Esophagus (tissue), 2 donors: ENCODE data around the gene TMEM171. TPM values are rescaled to one million over a fixed set of nuclear protein-coding genes. Genes with fewer than 3 reads are reported as not detected.

Experiments
- H3K27ac ChIP-seq, 2 donors: one replicate each; pipeline ENCODE4 v1.5.1; 2013; ENCODE audit warnings: low read depth in 2 of 2, mild to moderate bottlenecking in 2 of 2, inconsistent platforms in 1 of 2, low read length in 1 of 2, moderate library complexity in 1 of 2
- H3K27me3 ChIP-seq, 2 donors: one replicate each; pipeline ENCODE4 v1.6.1; 2013; ENCODE audit warnings: low read length in 2 of 2, control low read depth in 1 of 2, mild to moderate bottlenecking in 1 of 2; ENCODE audit not compliant: insufficient read depth in 2 of 2, control insufficient read depth in 1 of 2
- H3K36me3 ChIP-seq, 2 donors: one replicate each; pipeline ENCODE4 v1.6.1; 2013; ENCODE audit warnings: low read length in 1 of 2; ENCODE audit not compliant: control insufficient read depth in 2 of 2, insufficient read depth in 2 of 2
- H3K4me1 ChIP-seq, 2 donors: one replicate each; pipeline ENCODE4 v1.6.1; 2013; ENCODE audit warnings: low read length in 1 of 2; ENCODE audit not compliant: control insufficient read depth in 2 of 2, insufficient read depth in 2 of 2
- H3K4me3 ChIP-seq, 2 donors: one replicate each; pipeline ENCODE4 v1.5.1; 2013; ENCODE audit warnings: low read length in 2 of 2, mild to moderate bottlenecking in 2 of 2, low read depth in 1 of 2, moderate library complexity in 1 of 2
- H3K9me3 ChIP-seq, 2 donors: one replicate each; pipeline ENCODE4 v1.6.1; 2013; ENCODE audit warnings: mild to moderate bottlenecking in 2 of 2, low read depth in 1 of 2, low read length in 1 of 2, moderate library complexity in 1 of 2; ENCODE audit not compliant: control insufficient read depth in 2 of 2, insufficient read depth in 1 of 2
- WGBS, 2 donors: extraction: QIAGEN DNeasy Blood & Tissue Kit; methylation state at CpG; one replicate each; pipeline ENCODE4 v1.1.7; 2013; 5-methylcytosine and 5-hydroxymethylcytosine counted together
- polyA plus RNA-seq, 2 donors: library from polyadenylated mRNA; stranded (reverse); fragments of 200-250 nt; gene quantifications; one replicate each; pipeline ENCODE4 v1.2.3, GENCODE V29; 2013
- donor health status: healthy with polysubstance abuse.
- donor health status: Bipolar disorder and iron deficiency.

The TMEM171 gene
- polyA plus RNA-seq, 2 donors = 3.6 to 5.6 TPM

DNA sequence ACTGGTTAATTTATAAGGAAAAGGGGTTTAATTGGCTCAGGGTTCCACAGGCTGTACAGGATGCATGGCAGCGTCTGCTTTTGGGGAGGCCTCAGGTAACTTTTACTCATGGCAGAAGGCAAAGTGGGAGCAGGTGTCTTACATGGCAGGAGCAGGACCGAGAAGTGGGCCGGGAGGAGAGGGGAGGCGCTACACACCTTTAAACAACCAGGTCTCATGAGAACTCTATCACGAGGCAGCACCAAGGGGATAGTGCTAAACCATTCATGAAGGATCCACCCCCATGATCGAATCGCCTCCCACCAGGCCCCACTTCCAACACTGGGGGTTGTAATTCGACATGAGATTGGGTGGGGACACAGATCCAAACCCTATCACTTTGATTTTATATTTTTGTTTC lies 21.7 kb downstream of the TMEM171 start:
- H3K9me3 ChIP-seq = no peaks in the 10 kb centered on the region
- no peaks in the 10 kb centered on the region for H3K27me3 ChIP-seq
- H3K4me1 ChIP-seq = peaks cover 0 to 4% of the 10 kb centered on the region in 2 donors
- no peak overlapping the region for H3K4me3 ChIP-seq
- WGBS, 2 donors = 74 to 82% methylated on average over 8 of the region's 8 CpGs
- no peaks in the 10 kb centered on the region for H3K36me3 ChIP-seq
- no peak overlapping the region for H3K27ac ChIP-seq

DNA sequence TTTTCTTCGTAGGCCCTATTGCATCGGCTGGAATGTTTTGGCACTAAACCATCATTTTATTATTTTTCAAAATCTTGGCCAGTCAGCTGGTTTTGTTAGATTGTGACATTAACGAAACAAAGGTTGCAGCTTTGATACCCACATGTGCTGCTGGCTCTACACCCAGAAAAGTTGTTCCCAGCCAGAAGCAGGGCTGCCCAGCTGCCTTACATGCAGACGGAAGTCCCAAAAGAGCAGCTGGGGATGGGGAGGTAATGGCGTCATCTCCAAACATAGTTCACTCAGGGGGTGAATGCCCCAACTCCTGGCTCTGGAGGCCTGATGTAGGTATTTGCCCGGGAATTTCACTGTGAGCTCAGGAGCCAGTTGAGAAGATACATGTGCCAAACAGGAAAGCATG lies 23.3 kb downstream of the TMEM171 start:
- WGBS, 2 donors = 74 to 77% methylated on average over 6 of the region's 6 CpGs
- Histone ChIP-seq H3K4me1 (no peaks in the 10 kb centered on the region), H3K36me3 (no peaks in the 10 kb centered on the region)

DNA sequence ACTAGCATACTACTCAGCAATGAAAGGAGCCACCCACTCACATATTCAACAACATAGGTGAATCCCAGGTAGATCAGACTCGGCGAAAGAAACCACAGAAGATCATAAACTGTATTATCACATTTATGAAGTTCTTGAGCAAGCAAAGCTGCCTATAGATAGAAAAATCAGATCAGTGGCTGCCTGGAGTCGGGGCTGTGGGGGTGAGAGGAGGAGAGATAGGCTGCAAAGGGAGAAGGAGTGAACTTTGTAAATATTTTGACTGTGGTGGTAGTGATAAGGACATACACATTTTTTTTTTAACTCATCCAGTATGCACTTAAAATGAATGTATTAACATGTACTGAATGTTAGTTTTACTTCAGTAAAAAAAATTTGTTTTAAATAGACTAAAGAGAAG lies 29.2 kb downstream of the TMEM171 start:
- Histone ChIP-seq H3K4me1 (no peaks in the 10 kb centered on the region), H3K9me3 (no peaks in the 10 kb centered on the region), H3K4me3 (no peak overlapping the region), H3K27me3 (no peaks in the 10 kb centered on the region), H3K36me3 (no peaks in the 10 kb centered on the region), H3K27ac (no peak overlapping the region)
- WGBS, 2 donors = 55 to 58% methylated on average over 3 of the region's 3 CpGs

More for the DNA sequence above, 23.3 kb downstream of the TMEM171 start:
- H3K27ac ChIP-seq = no peak overlapping the region
- H3K4me3 ChIP-seq = no peak overlapping the region
- H3K9me3 ChIP-seq = no peaks in the 10 kb centered on the region
- no peaks in the 10 kb centered on the region for H3K27me3 ChIP-seq

DNA sequence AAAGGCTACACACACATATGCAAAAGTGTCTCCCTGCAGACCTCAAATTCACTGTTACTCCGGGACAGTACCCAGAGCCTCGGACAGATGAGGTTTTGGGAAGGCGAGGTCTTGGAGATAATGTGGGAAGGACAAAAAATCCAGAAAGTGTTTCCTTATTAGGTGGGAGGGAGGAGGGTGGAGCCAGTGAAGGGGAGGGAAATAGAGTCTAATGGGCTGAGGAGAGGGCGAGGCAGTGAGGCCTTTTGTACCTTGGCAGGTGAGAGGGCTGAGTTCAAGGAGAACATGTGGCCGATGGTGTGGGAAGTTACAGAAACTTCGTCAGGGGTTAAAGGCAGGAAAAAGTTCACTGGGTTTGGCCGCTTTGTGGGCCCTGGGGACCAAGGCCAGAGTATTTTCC lies 30.5 kb downstream of the TMEM171 start:
- Histone ChIP-seq H3K36me3 (no peaks in the 10 kb centered on the region), H3K4me1 (no peaks in the 10 kb centered on the region), H3K27ac (no peak overlapping the region), H3K4me3 (no peak overlapping the region), H3K9me3 (no peaks in the 10 kb centered on the region), H3K27me3 (no peaks in the 10 kb centered on the region)
- WGBS, 2 donors = 70 to 76% methylated on average over 7 of the region's 7 CpGs

DNA sequence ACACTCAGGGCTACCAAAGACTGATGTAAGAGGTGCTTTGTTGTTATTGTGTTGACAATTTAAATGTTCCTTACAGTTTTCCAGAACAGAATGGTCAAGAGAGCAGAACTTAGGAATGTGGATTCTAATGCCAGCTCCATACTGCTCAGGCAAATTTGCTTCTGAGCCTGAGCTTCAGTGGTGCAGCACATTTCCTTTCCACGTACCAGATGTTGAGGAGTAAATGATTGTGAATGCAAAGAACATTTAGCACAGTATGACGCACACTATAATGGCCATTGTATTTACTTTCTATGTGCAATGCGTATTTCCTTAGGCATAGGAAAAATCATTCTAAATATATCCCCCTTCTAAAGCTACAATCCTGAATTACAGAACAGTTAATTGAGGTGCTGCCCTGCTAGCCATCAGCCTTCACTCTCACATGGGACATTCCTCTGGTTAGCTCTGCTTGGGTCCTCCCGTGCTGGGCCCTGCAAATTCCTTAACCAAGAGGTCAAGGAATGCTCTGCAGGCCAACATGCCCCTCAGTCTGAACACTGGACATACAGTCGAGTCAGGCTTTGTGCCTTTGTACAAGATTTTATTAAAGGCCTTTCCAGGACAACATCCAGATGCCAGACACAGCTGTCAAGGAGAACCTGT lies 31.5 kb downstream of the TMEM171 start:
- no peaks in the 10 kb centered on the region for H3K9me3 ChIP-seq
- no peaks in the 10 kb centered on the region for H3K27me3 ChIP-seq
- H3K4me3 ChIP-seq = no peak overlapping the region
- H3K36me3 ChIP-seq = no peaks in the 10 kb centered on the region
- no peaks in the 10 kb centered on the region for H3K4me1 ChIP-seq
- WGBS, 2 donors = 76 to 81% methylated on average over 5 of the region's 5 CpGs
- no peak overlapping the region for H3K27ac ChIP-seq

DNA sequence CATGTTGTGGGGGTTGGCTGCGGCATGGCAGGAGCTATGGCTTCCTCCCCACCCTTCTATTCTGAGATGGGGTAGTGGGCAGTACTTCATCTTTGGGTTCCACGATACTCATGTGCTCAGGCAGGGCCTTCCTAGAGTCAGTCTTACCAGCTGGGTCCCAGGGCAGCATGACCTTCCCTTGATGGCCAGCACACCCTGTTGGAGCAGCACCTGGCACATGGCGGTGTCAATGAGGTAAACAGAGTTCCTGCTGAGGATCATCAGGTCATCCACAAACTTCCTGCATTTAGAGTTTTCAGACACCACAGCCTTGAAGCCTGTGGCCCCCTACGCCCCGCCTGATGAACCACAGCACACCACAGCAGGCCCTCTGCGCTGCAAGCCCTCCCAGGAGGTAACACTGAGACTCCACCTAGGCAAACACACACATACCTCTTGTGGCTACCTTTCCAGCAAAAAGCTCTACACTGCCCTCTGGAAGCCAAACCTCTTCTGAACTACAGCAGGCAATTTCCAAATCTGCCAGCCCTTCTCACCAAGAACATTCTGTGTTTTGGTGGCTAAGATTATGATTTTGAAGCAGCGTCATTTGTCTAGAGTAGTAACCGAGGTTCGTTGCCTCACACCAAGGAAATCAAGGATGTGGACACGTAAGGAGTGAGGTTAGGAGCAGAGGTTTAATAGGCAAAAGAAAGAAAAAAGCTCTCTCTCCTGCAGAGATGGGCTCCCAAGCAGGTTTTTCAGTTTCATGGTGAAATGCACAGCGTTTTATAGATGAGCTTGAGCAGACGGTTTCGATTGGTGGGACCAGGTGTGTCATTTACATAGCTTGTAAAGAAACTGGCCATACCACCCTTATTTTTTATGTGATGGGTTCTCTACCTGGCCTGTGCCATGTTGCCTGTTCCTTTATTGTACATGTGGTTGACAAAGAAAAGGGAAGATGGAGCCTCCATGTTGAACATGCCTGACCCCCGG lies 32.3 kb downstream of the TMEM171 start:
- no peaks in the 10 kb centered on the region for H3K27me3 ChIP-seq
- no peaks in the 10 kb centered on the region for H3K36me3 ChIP-seq
- no peak overlapping the region for H3K27ac ChIP-seq
- H3K4me1 ChIP-seq = no peaks in the 10 kb centered on the region
- H3K4me3 ChIP-seq = no peak overlapping the region
- no peaks in the 10 kb centered on the region for H3K9me3 ChIP-seq
- 77 to 81% methylated on average over 14 of the region's 14 CpGs for WGBS, 2 donors

DNA sequence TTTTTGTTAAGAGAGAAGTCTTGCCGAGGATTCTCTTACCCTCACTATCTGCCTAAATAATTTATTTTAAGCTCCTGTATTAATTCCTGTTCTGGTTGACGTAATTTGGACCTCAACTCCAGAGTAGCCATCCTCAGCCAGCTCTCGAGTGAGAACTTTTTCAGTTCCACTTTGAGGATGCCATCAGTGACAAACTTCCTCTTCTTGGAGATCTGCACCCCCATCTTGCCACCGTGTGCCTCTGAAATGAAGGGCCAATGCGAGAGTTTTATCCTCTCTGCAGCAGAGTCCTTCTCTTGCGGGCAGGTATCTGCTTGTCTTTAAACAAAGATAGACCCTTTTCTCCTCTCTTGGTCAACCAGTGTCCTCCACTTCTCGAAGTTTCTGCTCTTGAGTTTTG lies 33.1 kb downstream of the TMEM171 start:
- H3K9me3 ChIP-seq = no peaks in the 10 kb centered on the region
- no peaks in the 10 kb centered on the region for H3K27me3 ChIP-seq
- H3K4me1 ChIP-seq = no peaks in the 10 kb centered on the region
- no peak overlapping the region for H3K4me3 ChIP-seq
- no peak overlapping the region for H3K27ac ChIP-seq
- no peaks in the 10 kb centered on the region for H3K36me3 ChIP-seq
- 69 to 74% methylated on average over 7 of the region's 7 CpGs for WGBS, 2 donors

DNA sequence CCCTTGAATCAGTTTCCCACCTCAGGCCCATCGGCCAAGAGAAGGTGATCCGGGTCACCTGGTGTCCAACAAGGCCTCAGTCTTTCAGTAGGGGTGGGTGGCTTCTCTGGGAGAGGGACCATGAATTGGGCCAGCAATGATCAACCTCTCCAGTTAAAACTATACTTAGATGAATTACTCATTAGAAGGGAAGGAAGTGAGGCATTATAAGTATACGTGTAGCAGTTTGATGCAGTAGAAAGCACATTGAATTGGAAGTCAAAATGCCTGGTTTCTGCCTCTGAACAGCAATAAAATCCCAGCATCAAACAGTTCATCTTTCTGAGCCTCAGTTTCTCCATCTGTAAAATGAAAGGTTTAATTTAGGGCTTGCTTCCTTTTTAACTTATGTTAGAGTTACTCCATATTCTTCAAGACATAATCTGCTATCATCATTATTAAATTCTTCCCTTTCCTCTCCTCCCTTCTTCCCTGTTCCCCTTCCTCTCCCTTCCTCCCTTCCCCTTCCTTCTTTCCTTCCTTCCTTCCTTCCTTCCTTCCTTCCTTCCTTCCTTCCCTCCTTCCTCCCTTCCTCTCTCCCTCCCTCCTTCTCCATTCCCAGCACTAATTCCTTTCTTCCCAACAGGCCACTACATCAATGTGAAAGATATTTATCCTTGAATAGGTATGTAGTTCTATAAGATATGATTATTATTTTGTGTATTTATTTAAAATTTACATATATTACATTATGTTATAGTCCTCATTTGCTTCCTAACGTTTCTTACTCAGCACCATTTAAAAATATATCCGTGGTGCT lies 34.0 kb downstream of the TMEM171 start:
- Histone ChIP-seq H3K9me3 (no peaks in the 10 kb centered on the region), H3K4me3 (no peak overlapping the region), H3K27me3 (no peaks in the 10 kb centered on the region), H3K27ac (no peak overlapping the region), H3K4me1 (no peaks in the 10 kb centered on the region), H3K36me3 (no peaks in the 10 kb centered on the region)
- 77 to 82% methylated on average over 5 of the region's 5 CpGs for WGBS, 2 donors
